Activated CD8-positive, alpha-beta memory T cell treated with anti-CD3 and anti-CD28 coated beads, Interleukin-2, amount 50 U/mL, for 24 hours (primary cell): ENCODE results near the gene ZMAT5.

Source experiments
- DNase-seq: peaks from one replicate; pipeline ENCODE4 v3.0.0-alpha.2; 2020; ENCODE audit errors: extremely low read depth

Gene ZMAT5

GRCh38 chr22:29753808-29754657 is 12.8 kb downstream of the ZMAT5 start:
- no peak for DNase-seq

GRCh38 chr22:29751669-29752068 is 15.1 kb downstream of the ZMAT5 start:
- DNase-seq, result no peak

- no peak for DNase-seq
Measured at GRCh38 chr22:29750559-29751538, 16.0 kb downstream of the ZMAT5 start.

GRCh38 chr22:29750029-29750428 is 16.8 kb downstream of the ZMAT5 start:
- no peak for DNase-seq

GRCh38 chr22:29748248-29748893 is 18.4 kb downstream of the ZMAT5 start:
- DNase-seq, result no peak

GRCh38 chr22:29747832-29748231 is 19.0 kb downstream of the ZMAT5 start:
- DNase-seq, result no peak

GRCh38 chr22:29744902-29745301 is 21.9 kb downstream of the ZMAT5 start:
- no peak for DNase-seq

GRCh38 chr22:29742326-29742725 is 24.5 kb downstream of the ZMAT5 start:
- DNase-seq, result no peak

GRCh38 chr22:29741926-29742325 is 24.9 kb downstream of the ZMAT5 start:
- DNase-seq, result no peak

GRCh38 chr22:29740216-29740615 is 26.6 kb downstream of the ZMAT5 start:
- DNase-seq, result no peak

- no peak for DNase-seq
Measured at GRCh38 chr22:29739346-29739875, 27.4 kb downstream of the ZMAT5 start.

GRCh38 chr22:29738118-29738815 is 28.5 kb downstream of the ZMAT5 start:
- no peak for DNase-seq

GRCh38 chr22:29737251-29738117 is 29.3 kb downstream of the ZMAT5 start:
- no peak for DNase-seq

- no peak for DNase-seq
Measured at GRCh38 chr22:29735416-29735815, 31.4 kb downstream of the ZMAT5 start.

GRCh38 chr22:29734838-29735237 is 32.0 kb downstream of the ZMAT5 start:
- no peak for DNase-seq

GRCh38 chr22:29734406-29734805 is 32.4 kb downstream of the ZMAT5 start:
- no peak for DNase-seq

GRCh38 chr22:29733362-29734201 is 33.2 kb downstream of the ZMAT5 start:
- no peak for DNase-seq

- DNase-seq, result no peak
Measured at GRCh38 chr22:29732883-29733282, 33.9 kb downstream of the ZMAT5 start.
